Prostate gland (tissue), 2 donors: ENCODE results near the gene KHDC4. TPM values are rescaled to one million over a fixed set of nuclear protein-coding genes. Genes with fewer than 3 reads are reported as not detected.
A peak's percentile ranks its signal among the peaks of the same experiment; 100 is the strongest.

Experiments used
- DNase-seq: peaks from one replicate; pipeline ENCODE4 v3.0.0-alpha.2; 2019; ENCODE audit warnings: low spot score
- H3K27ac ChIP-seq, 2 donors: fragments of 200-600 bp; sonication (generic); 2 replicates each; pipeline ENCODE4 v1.5.1; 2017 to 2019
- H3K27me3 ChIP-seq: fragments of 200-600 bp; sonication (generic); replicated peaks from 2 replicates; pipeline ENCODE4 v1.5.1; 2019; ENCODE audit not compliant: insufficient read depth
- H3K36me3 ChIP-seq, 2 donors: fragments of 200-600 bp; sonication (generic); 1 replicate in 1 of 2; 2 replicates in 1 of 2; pipeline versions ENCODE4 v1.5.1 to v1.8.1; 2017 to 2019
- H3K4me1 ChIP-seq: fragments of 200-600 bp; sonication (generic); replicated peaks from 2 replicates; pipeline ENCODE4 v1.5.1; 2019
- H3K4me3 ChIP-seq, 2 donors: fragments of 200-600 bp; sonication (generic); 2 replicates each; pipeline ENCODE4 v1.5.1; 2017 to 2019
- H3K9me3 ChIP-seq: fragments of 200-600 bp; sonication (generic); 2 replicates; pipeline ENCODE4 v1.5.1; 2017
- CTCF ChIP-seq, 4 experiments: fragments of 200-600 bp in 2 of 4; fragments of 450-650 bp in 2 of 4; sonication (generic) in 2 of 4; IDR thresholded peaks; 1 replicate in 3 of 4; 2 replicates in 1 of 4; pipeline ENCODE4 v1.5.1; 2016 to 2019; ENCODE audit warnings: antibody characterized with exemption in 4 of 4, mild to moderate bottlenecking in 2 of 4, moderate library complexity in 2 of 4
- POLR2A ChIP-seq: fragments of 450-650 bp; IDR thresholded peaks from one replicate; pipeline ENCODE4 v1.6.1; 2016; ENCODE audit warnings: antibody characterized with exemption, mild to moderate bottlenecking
- POLR2AphosphoS5 ChIP-seq: sonication (generic); formaldehyde crosslinking; IDR thresholded peaks from one replicate; pipeline ENCODE4 v1.6.1; 2017; ENCODE audit warnings: antibody characterized with exemption
- WGBS: methylation state at CpG from one replicate; pipeline ENCODE4 v1.1.5; 2018; 5-methylcytosine and 5-hydroxymethylcytosine counted together
- intact Hi-C: fragments of 100-400 bp; cut with DNase I; formaldehyde crosslinking; loops from one replicate; pipeline ENCODE4 v1.14.2; 2022
- total RNA-seq, 2 donors: library from RNA; depleted of rRNA; stranded (reverse); fragments of >200 nt; gene quantifications; one replicate each; pipeline ENCODE4 v1.1.0, GENCODE V29; 2016

Gene KHDC4
- total RNA-seq = 10 to 100 TPM; 49.8 to 66.1 TPM

DNA sequence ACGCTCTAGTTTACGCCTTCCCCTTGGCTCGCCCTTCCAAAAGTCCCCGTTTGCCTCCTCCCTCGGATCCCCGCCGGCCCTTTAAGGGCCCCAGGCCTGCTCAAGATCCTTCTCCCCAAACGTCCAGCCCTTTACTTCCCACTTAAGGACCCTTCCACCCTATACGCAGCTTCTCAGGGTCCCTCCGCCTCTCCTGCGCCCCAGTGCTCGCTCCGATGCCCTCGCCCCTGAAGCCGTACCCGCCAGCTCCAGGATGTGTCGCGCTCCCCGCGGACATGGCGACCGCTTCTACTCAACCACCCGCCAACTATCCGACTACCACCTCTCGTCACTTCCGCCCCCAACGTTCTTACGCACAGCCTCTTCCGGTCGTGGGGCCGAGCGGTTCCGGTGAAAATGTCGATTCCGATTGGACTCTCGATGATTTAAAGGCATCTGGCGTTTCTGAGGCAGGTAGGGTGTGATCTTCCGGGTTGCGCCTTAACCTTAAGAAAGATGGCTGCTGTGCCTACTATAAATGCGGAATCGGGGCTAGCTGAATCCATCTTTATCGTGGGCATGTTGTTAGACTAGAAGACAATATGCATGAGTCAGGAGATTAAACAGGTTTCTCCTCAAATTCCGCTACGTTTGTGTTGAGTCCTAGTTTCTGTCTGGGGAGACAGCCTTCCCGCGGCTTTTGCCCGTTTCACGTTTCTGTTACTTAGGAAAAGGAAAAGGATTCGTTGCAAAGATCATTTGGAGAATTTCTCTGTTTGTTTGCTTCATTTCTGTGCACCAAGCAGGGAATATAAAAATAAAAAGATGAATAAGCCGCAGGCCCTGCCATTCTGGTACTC is at the start of gene KHDC4:
TSS of gene KHDC4 (minus strand) at position 317 of the 839 bp plus-strand sequence. CDS start at position 277, 40 bp downstream.
- TF ChIP-seq POLR2AphosphoS5 = peak; percentile 100
- peak in 2 of 4 experiments; percentile 28 to 46 for TF ChIP-seq CTCF (IDR thresholded peaks at IDR 0.05)
- peak; percentile 91 for TF ChIP-seq POLR2A
- peak within 1 kb of the TSS; percentile 86 to 91 for H3K27ac ChIP-seq
- no peaks in the 10 kb centered on the region for H3K9me3 ChIP-seq
- no peaks in the 10 kb centered on the region for H3K27me3 ChIP-seq
- H3K36me3 ChIP-seq = no peaks in the 10 kb centered on the region
- H3K4me1 ChIP-seq = peaks cover 24% of the 10 kb centered on the region
- H3K4me3 ChIP-seq = peak within 1 kb of the TSS; percentile 69 to 92
- peak; percentile 98 for DNase-seq
- intact Hi-C loops = no loop called here
- WGBS = under 1% methylated on average over 50 of the region's 50 CpGs

GRCh38 chr1:155983191-155984024 is 49.2 kb upstream of the KHDC4 start:
- H3K27ac ChIP-seq = no peak overlapping the region
- intact Hi-C loops = no loop called here
- no peaks in the 10 kb centered on the region for H3K36me3 ChIP-seq
- H3K4me1 ChIP-seq = no peaks in the 10 kb centered on the region
- 43% methylated on average over 4 of the region's 4 CpGs for WGBS
- DNase-seq = no peak
- no peak for TF ChIP-seq CTCF (IDR thresholded peaks at IDR 0.05)
- TF ChIP-seq POLR2A = no peak
- no peak for TF ChIP-seq POLR2AphosphoS5
- H3K4me3 ChIP-seq = no peak overlapping the region
- no peaks in the 10 kb centered on the region for H3K27me3 ChIP-seq
- no peaks in the 10 kb centered on the region for H3K9me3 ChIP-seq

GRCh38 chr1:155982106-155982505 is 47.9 kb upstream of the KHDC4 start:
- WGBS = 74% methylated on average over 7 of the region's 7 CpGs
- H3K4me1 ChIP-seq = no peaks in the 10 kb centered on the region
- H3K9me3 ChIP-seq = no peaks in the 10 kb centered on the region
- DNase-seq = no peak
- H3K4me3 ChIP-seq = no peak overlapping the region
- no peak overlapping the region for H3K27ac ChIP-seq
- TF ChIP-seq CTCF (IDR thresholded peaks at IDR 0.05) (no peak), POLR2AphosphoS5 (no peak), POLR2A (no peak)
- no peaks in the 10 kb centered on the region for H3K36me3 ChIP-seq
- intact Hi-C loops = no loop called here
- H3K27me3 ChIP-seq = no peaks in the 10 kb centered on the region

DNA sequence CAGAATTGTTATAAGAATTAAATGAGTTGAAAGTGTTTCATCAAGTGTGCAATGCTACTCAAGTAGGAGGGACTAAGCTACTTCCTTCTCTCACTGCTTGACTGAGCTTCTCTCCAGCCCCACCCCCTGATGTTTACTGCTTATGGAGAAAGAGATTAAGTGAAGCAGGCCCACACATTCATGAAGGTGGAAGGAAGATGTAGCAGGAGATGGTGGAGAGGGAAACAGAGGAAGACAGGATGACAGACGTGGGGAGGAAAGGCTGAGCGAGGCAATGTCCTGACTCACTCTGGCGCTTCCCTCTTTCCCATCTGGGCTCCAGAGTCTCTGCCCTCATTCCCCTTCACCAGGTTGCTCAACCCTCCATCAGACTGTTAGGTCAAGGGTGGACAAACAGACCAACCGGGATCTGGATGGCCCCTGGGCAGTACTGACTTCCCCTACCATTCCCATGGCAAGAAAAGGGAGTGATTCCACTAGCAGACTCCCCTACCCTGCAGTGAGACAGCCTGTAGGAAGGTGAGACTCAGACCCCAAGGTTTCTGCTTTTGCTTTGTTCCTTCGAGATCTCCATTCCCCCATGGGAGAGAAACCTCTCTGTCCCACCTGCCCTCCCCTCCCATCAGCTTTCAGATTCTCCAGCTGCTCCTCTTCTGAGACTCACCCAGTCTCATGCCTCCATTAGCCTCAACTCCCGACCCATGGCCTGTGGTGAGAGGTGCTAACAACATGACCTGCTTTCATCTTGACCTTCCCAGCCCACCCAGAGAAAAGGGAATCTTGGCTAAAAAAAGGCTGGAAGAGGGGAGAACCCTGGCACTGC is 47.3 kb upstream of the KHDC4 start:
- H3K4me3 ChIP-seq = no peak overlapping the region

More for the DNA sequence above, 47.3 kb upstream of the KHDC4 start:
- intact Hi-C loops = no loop called here
- Histone ChIP-seq H3K4me1 (no peaks in the 10 kb centered on the region), H3K9me3 (no peaks in the 10 kb centered on the region), H3K27ac (peak overlapping the region in 1 of 2 donors; percentile 27), H3K27me3 (no peaks in the 10 kb centered on the region), H3K36me3 (no peaks in the 10 kb centered on the region)
- no peak for DNase-seq
- TF ChIP-seq POLR2AphosphoS5 (no peak), CTCF (IDR thresholded peaks at IDR 0.05) (no peak), POLR2A (no peak)
- WGBS = 86% methylated on average over 6 of the region's 6 CpGs
